ENCODE results near the gene GRIFIN.

Gene GRIFIN

GRCh38 chr7:2451171-2452073 lies 24.8 kb downstream of the GRIFIN start:
- DNase-seq (ENCODE audit: low spot score), result peak; percentile 91
- in situ Hi-C loops (cut with MboI; ENCODE audit: low pct_unique_long_range_greater_than_20kb, low sequenced_read_pairs, unreplicated experiment), result no loop called here
- TF ChIP-seq, protein P1, sequence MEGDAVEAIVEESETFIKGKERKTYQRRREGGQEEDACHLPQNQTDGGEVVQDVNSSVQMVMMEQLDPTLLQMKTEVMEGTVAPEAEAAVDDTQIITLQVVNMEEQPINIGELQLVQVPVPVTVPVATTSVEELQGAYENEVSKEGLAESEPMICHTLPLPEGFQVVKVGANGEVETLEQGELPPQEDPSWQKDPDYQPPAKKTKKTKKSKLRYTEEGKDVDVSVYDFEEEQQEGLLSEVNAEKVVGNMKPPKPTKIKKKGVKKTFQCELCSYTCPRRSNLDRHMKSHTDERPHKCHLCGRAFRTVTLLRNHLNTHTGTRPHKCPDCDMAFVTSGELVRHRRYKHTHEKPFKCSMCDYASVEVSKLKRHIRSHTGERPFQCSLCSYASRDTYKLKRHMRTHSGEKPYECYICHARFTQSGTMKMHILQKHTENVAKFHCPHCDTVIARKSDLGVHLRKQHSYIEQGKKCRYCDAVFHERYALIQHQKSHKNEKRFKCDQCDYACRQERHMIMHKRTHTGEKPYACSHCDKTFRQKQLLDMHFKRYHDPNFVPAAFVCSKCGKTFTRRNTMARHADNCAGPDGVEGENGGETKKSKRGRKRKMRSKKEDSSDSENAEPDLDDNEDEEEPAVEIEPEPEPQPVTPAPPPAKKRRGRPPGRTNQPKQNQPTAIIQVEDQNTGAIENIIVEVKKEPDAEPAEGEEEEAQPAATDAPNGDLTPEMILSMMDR (IDR thresholded peaks at IDR 0.05; ENCODE audit: extremely low read depth, insufficient read depth, missing control alignments), result peak; percentile 90

DNA sequence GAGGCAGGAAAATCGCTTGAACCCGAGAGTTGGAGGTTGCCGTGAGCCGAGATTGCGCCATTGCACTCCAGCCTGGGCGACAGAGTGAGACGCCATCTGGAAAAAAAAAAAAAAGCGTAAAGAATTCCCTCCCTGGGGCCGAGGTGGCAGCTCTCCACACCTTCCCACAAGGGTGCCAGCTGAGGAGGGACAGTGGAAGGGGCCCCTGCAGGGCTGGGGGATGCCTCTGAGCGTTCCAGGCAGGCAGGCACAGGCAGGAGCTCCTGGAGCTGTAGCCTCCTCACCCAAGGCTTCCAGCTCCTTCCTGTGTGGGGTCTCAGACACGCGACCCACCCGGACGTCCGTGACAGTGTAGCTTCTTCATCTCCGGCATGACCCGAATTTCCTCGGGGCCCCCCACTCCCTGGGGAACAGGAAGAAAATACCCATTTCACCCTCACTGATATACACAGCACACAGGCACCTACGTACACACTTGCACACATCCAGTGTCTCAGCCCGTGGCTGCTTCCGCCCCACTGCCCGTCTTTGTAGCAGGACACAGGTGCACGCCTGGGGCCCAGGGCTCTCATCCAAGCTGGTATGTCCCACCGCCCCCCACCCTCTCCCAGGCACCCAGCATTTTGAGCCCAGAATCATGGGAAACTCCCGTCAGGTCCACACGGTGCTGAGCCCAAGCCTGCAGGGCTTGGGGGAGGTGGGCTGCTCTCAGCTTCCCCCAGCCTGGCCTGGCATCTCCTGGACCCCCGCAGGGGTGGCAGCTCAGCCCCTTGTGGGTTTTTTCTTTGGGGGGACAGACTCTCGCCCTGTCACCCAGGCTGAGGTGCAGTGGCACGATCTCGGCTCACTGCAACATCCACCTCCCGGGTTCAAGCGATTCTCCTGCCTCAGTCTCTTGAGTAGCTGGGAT lies 25.7 kb downstream of the GRIFIN start:
- TF ChIP-seq, protein P1 (IDR thresholded peaks at IDR 0.05; ENCODE audit: extremely low read depth, insufficient read depth, missing control alignments), result no peak
- DNase-seq (ENCODE audit: low spot score), result no peak
- in situ Hi-C loops (cut with MboI; ENCODE audit: low pct_unique_long_range_greater_than_20kb, low sequenced_read_pairs, unreplicated experiment), result no loop called here

GRCh38 chr7:2446676-2447075 lies 29.5 kb downstream of the GRIFIN start:
- in situ Hi-C loops (cut with MboI; ENCODE audit: low pct_unique_long_range_greater_than_20kb, low sequenced_read_pairs, unreplicated experiment), result no loop called here
- TF ChIP-seq, protein P1 (IDR thresholded peaks at IDR 0.05; ENCODE audit: extremely low read depth, insufficient read depth, missing control alignments), result no peak
- no peak for DNase-seq (ENCODE audit: low spot score)

GRCh38 chr7:2445898-2446555 lies 30.2 kb downstream of the GRIFIN start:
- DNase-seq (ENCODE audit: low spot score), result no peak
- in situ Hi-C loops (cut with MboI; ENCODE audit: low pct_unique_long_range_greater_than_20kb, low sequenced_read_pairs, unreplicated experiment), result no loop called here
- TF ChIP-seq, protein P1 (IDR thresholded peaks at IDR 0.05; ENCODE audit: extremely low read depth, insufficient read depth, missing control alignments), result no peak

DNA sequence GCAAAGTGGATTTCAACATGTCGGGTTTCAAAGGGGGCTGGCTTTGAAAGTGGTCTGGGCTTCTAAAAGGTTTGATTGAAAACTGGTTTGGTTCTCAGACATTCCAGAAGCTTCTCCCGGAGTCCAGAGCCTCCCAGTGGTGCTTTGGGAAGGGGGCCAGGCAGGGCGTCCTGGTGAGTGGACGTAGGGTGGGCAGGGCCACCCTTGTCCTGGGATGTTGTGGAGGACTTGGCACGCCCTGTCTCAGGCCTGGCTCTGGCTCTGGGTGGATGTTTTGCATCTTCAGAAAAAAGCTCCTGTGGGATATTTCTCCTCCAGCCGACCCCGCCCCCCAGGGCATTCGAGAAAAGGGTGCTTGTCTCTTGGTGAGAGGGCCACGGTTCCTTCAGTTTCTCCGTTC lies 31.2 kb downstream of the GRIFIN start:
- TF ChIP-seq, protein P1 (IDR thresholded peaks at IDR 0.05; ENCODE audit: extremely low read depth, insufficient read depth, missing control alignments), result no peak
- no peak for DNase-seq (ENCODE audit: low spot score)
- in situ Hi-C loops (cut with MboI; ENCODE audit: low pct_unique_long_range_greater_than_20kb, low sequenced_read_pairs, unreplicated experiment), result no loop called here

DNA sequence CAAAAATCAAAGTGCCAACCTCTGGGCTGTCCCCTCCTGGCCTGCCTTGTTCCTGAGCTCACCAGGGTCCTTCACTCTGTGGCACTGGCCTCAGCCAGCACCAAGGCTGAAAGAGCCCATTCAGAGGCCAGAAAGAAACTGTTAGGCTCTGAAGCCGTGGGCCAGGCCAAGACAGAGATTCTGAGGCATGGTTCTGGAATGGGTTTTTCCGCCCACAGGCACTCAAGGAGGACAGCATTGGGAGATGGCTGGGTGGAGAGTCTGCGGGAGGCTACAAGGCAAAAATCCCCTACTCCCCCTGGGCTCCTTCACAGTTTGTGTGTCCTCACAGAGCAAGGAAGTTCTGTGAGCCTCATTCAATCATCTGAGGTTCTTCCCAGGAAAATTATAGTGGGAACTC lies 31.7 kb downstream of the GRIFIN start:
- in situ Hi-C loops (cut with MboI; ENCODE audit: low pct_unique_long_range_greater_than_20kb, low sequenced_read_pairs, unreplicated experiment), result no loop called here
- TF ChIP-seq, protein P1 (IDR thresholded peaks at IDR 0.05; ENCODE audit: extremely low read depth, insufficient read depth, missing control alignments), result no peak
- DNase-seq (ENCODE audit: low spot score), result no peak

Data from GM13977 (cell line).